Activated CD4-positive, alpha-beta memory T cell treated with anti-CD3 and anti-CD28 coated beads for 36 hours (primary cell): ENCODE results near the gene SCYL1. TPM values are rescaled to one million over a fixed set of nuclear protein-coding genes. Genes with fewer than 3 reads are reported as not detected.

Source experiments
- CTCF ChIA-PET: fragments of 350-600 bp; sonication (Branson Sonifier 250); formaldehyde crosslinking; loops from one replicate; lab custom pipeline; 2021; ENCODE audit warnings: antibody characterized with exemption, inconsistent platforms; lab: Charles Lee
- POLR2A ChIA-PET: fragments of 350-600 bp; sonication (Branson Sonifier 250); formaldehyde crosslinking; loops from one replicate; lab custom pipeline; 2021; ENCODE audit warnings: antibody characterized with exemption; lab: Charles Lee
- DNase-seq: peaks from one replicate; pipeline ENCODE4 v3.0.0-alpha.2; 2020
- H3K27ac Mint-ChIP-seq: one replicate; pipeline ENCODE4 v1.8.0; 2021; ENCODE audit warnings: mixed read lengths
- H3K27me3 Mint-ChIP-seq: one replicate; pipeline ENCODE4 v1.8.0; 2021; ENCODE audit warnings: mixed read lengths
- H3K36me3 Mint-ChIP-seq: one replicate; pipeline ENCODE4 v1.8.0; 2021; ENCODE audit warnings: mixed read lengths
- H3K4me1 Mint-ChIP-seq: one replicate; pipeline ENCODE4 v1.8.0; 2021; ENCODE audit warnings: low read depth, mixed read lengths
- H3K4me3 Mint-ChIP-seq: one replicate; pipeline ENCODE4 v1.8.0; 2021; ENCODE audit warnings: mild to moderate bottlenecking, mixed read lengths
- H3K9me3 Mint-ChIP-seq: one replicate; pipeline ENCODE4 v1.8.0; 2021; ENCODE audit warnings: mixed read lengths
- intact Hi-C: fragments of 100-400 bp; cut with micrococcal nuclease; formaldehyde crosslinking; loops from one replicate; pipeline ENCODE4 v1.15.1; 2023
- total RNA-seq, 2 experiments: library from RNA; stranded (reverse); gene quantifications; one replicate each; pipeline ENCODE4 v1.2.3, GENCODE V29; 2021

SCYL1 gene
- total RNA-seq, 2 experiments from 2014 or later = 67.8 to 69.8 TPM

DNA sequence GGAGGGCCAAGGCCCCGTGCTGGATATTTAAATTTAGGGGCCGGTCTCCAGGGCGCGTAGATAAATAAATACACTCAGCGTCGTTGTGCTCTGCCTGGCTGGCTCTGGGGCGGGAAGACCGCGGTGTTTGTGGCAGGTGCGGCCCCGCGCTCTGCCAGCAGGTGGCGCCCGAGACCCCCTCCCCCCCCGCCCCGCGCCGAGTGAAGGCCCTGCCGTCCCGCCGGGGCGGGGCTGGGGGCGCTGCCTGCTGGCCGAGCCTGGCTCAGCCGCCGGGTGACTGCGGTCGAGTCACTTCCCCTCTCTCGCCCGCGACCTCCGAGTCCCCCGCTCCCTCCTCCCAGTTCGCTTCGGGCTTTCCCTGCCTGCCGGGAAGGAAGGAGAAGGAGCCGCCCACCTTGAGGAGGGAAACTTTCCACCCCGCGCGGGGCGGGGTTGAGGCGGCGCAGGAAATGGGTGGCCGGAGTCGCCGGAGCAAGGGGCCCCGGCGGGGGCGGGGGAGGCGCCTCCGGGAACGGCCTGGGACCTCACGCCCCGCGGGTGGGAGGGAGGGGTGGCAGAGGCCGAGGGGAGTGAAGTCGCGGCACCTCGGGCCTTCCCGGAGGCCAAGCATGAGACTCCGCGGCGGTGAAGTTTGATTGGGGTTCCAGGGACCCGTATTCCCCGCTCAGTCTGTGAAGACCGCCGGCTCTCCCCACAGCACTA is 49.4 kb downstream of the SCYL1 start:
- no peaks in the 10 kb centered on the region for H3K9me3 Mint-ChIP-seq
- peaks cover 50% of the 10 kb centered on the region for H3K4me1 Mint-ChIP-seq
- ChIA-PET POLR2A (interaction anchor here (1.6 to 3.7 kb wide), 6 partner anchors 14 to 151 kb away, joined by 7 to 68 read pairs (median 14); partner anchors contain the start of genes MAP3K11, NEAT1 and PCNX3), CTCF (interaction anchor here (0.7 to 8.9 kb wide), 7 partner anchors 14 to 49 kb away, joined by 3 to 176 read pairs (median 43); partner anchors contain the start of genes KCNK7, MAP3K11, PCNX3 and SCYL1)
- peak overlapping the region; percentile 90 for H3K4me3 Mint-ChIP-seq
- peaks cover 32% of the 10 kb centered on the region for H3K36me3 Mint-ChIP-seq
- DNase-seq = peak; percentile 96
- no peaks in the 10 kb centered on the region for H3K27me3 Mint-ChIP-seq
- intact Hi-C loops = loop anchor here (1.0 to 5.0 kb wide), 7 partner anchors 14 to 285 kb away; partner anchors contain the start of genes CFL1, SIPA1 and SLC25A45
- H3K27ac Mint-ChIP-seq = peak overlapping the region; percentile 93

DNA sequence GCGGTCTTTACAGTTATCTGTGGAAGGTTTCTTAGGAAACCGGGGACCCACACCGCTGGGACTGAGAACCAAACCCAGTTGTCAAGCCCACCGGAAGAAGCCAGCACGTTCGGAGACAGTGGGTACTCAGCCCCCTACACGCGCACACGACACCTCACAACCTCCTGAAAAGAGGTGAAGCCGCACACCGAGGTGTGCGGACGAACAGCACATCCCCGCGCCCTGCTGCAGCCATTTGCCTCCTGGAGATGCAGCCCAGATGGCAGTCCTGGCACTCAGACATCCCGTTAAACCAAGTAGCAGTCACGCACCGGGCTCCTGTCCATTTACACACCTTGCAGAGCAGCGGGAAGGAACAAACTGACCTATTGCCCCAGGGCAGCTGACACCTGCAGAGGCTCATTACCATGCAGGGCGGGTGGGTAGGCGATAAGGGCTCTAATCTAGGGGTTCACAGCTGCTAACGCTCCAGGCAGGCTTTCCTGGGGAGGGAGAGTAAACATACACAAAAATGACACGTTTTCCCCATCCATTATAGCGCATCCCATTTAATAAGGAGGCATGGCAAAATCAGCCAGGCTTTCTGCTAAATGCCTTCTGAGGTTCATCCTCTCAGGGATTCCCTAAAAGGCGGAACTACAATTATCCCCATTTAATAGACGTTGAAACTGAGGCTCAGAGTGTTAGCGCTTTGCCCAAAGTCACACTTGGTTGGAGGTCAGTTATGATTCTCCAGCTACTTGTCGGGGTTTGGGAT is 50.1 kb downstream of the SCYL1 start:
- Mint-ChIP-seq H3K27me3 (no peaks in the 10 kb centered on the region), H3K4me1 (peaks cover 50% of the 10 kb centered on the region), H3K36me3 (peaks cover 40% of the 10 kb centered on the region), H3K4me3 (peak overlapping the region; percentile 90), H3K9me3 (no peaks in the 10 kb centered on the region), H3K27ac (peak overlapping the region; percentile 93)
- no peak for DNase-seq
- POLR2A ChIA-PET = interaction anchor here (0.7 to 3.7 kb wide), 12 partner anchors 9 to 156 kb away, joined by 3 to 68 read pairs (median 4); partner anchors contain the start of genes KCNK7, MAP3K11, NEAT1 and PCNX3
- CTCF ChIA-PET = interaction anchor here (0.9 to 8.9 kb wide), 5 partner anchors 12 to 285 kb away, joined by 3 to 176 read pairs (median 4); partner anchors contain the start of gene MUS81
- intact Hi-C loops = loop anchor here (1.0 to 5.0 kb wide), 8 partner anchors 13 to 284 kb away; partner anchors contain the start of genes CFL1, PCNX3, SIPA1 and SLC25A45

DNA sequence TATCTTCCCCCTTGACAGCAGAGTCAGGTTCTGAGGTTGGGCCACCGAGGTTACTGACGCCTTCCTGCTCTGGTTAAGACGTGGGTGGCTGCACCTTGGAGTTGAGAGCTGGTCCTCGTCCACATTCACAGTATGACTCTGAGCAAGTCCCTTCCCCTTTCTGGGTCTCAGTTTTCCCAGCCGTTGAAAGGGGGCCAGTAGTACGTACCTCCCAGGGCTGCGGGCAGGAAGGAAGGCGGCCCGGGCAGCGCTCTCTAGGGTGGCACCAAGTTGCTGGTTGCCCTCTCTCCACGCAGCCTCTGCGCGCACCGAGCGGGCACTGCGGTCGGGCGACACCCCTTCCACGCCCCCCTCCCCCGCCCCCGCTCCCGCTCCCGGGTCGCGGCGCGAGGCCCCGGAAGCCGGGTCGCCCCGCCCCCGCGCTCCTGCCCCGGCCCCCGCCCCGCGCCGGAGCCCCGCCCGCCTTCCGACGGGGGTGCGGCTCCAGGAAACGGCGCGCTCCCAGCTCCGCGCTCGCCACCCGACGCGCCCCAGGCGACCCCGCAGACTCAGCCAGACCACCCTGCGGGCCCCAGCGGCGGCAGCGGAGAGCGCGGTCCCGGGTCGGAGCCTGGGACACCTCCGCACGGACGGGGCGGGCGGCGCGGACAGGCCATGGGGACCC is 50.8 kb downstream of the SCYL1 start, which contains the start of gene EHBP1L1:
EHBP1L1 (plus strand) TSS at position 486 of the 664 bp plus-strand sequence. CDS start 250 bp downstream, outside the sequence.
- Mint-ChIP-seq H3K36me3 (peaks cover 41% of the 10 kb centered on the region), H3K4me3 (peak within 1 kb of the TSS; percentile 90), H3K27me3 (no peaks in the 10 kb centered on the region), H3K4me1 (peaks cover 47% of the 10 kb centered on the region), H3K27ac (peak within 1 kb of the TSS; percentile 93), H3K9me3 (no peaks in the 10 kb centered on the region)
- intact Hi-C loops = loop anchor here (1.0 to 2.0 kb wide), 4 partner anchors 40 to 283 kb away; partner anchors contain the start of genes CFL1, PCNX3 and SIPA1
- DNase-seq = peak; percentile 87
- CTCF ChIA-PET = interaction anchor here (0.5 to 8.9 kb wide), 6 partner anchors 13 to 284 kb away, joined by 3 to 176 read pairs (median 4); partner anchors contain the start of gene MUS81
- POLR2A ChIA-PET = interaction anchor here (0.7 to 3.7 kb wide), 13 partner anchors 8 to 157 kb away, joined by 3 to 68 read pairs (median 5); partner anchors contain the start of genes KCNK7, MAP3K11, NEAT1 and PCNX3

DNA sequence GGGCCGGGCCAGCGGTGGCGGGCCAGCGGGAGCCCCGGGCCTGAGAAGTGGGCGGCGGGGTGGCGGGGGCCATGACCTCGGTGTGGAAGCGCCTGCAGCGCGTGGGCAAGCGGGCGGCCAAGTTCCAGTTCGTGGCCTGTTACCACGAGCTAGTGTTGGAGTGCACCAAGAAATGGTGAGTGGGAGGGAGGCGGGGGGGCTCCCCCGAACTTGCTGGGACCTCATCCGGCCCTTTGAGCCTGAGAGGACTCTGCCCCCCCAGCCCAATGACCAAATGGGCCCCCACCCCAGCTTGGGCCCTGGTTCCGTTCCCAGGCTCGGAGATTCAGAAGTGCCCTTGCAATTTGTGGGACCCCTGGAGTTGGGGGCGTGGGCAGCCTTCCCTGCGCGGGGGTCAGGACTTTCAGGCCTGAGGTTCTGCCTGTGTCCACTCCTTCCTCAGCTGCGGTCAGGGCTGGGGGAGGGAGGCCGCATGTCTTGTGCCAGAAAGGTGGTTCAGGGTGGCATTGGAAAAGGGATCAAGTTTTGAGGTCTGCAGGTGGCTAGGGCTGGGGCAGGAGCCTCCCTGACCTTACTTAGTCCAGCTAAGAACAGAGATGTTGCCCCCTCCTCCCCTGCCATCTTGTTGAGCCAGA is 51.5 kb downstream of the SCYL1 start:
- peak; percentile 17 for DNase-seq
- H3K9me3 Mint-ChIP-seq = no peaks in the 10 kb centered on the region
- intact Hi-C loops = no loop called here
- H3K27me3 Mint-ChIP-seq = no peaks in the 10 kb centered on the region
- H3K4me1 Mint-ChIP-seq = peaks cover 41% of the 10 kb centered on the region
- H3K4me3 Mint-ChIP-seq = peak overlapping the region; percentile 89
- H3K36me3 Mint-ChIP-seq = peaks cover 41% of the 10 kb centered on the region
- peak overlapping the region; percentile 86 for H3K27ac Mint-ChIP-seq
- ChIA-PET POLR2A (interaction anchor here (1.0 to 3.7 kb wide), 12 partner anchors 11 to 157 kb away, joined by 3 to 68 read pairs (median 5); partner anchors contain the start of genes KCNK7, MAP3K11, PCNX3 and RELA), CTCF (interaction anchor here (6.6 to 8.9 kb wide), 2 partner anchors 14 to 32 kb away, joined by 126 to 176 read pairs; no protein-coding TSS in a partner anchor)

DNA sequence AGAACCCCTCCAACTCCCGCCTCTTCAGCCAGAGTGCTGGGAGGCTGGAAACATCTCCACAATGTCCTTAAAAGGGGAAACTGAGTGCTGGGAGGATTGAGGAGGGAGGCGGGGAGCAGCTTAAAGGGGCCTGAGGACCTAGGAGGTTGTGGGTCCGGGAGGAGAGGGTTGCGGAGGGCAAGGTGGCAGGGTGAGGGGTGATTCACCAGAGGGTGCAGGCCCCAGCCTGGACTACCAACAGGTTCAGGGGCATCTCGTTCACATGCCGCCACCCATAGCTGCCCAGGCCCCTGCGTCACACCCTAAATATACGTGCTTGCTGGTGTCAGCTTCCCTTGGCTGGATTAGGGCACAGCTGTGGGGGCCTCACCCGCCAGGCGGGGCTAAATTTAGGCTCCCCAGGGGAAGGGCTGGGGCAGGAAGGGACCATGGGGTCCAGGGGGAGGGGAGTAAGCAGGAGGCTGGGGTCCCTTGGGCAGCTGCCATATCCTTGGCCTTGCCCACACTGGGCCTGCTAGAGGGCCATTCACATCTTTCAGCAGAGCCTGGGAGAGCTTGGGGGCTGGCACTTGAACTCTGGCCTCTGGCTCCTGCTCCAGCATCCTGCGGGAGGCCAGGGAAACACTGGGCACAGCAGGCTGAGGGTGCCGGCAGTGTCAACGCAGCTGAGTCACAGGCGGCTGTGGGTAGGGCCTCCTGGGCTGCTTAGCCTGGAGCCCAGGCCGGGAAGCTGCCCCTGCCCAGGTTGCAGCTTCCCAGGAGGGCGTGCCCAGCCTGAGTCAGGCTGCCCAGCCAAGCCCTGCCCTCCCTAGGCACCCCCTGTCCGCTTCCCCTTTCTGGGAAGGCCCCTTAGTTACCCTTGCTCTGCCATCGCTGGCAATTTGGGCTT is 52.2 kb downstream of the SCYL1 start:
- POLR2A ChIA-PET = interaction anchor here (1.1 to 3.7 kb wide), 9 partner anchors 11 to 158 kb away, joined by 3 to 68 read pairs (median 5); partner anchors contain the start of genes KCNK7, MAP3K11, PCNX3 and RELA
- peak overlapping the region; percentile 86 for H3K27ac Mint-ChIP-seq
- no peaks in the 10 kb centered on the region for H3K9me3 Mint-ChIP-seq
- CTCF ChIA-PET = interaction anchor here (6.6 to 8.9 kb wide), 2 partner anchors 13 to 33 kb away, joined by 126 to 176 read pairs; no protein-coding TSS in a partner anchor
- DNase-seq = peak; percentile 69
- peaks cover 33% of the 10 kb centered on the region for H3K4me1 Mint-ChIP-seq
- intact Hi-C loops = no loop called here
- H3K4me3 Mint-ChIP-seq = peak overlapping the region; percentile 89
- peaks cover 43% of the 10 kb centered on the region for H3K36me3 Mint-ChIP-seq
- no peaks in the 10 kb centered on the region for H3K27me3 Mint-ChIP-seq

DNA sequence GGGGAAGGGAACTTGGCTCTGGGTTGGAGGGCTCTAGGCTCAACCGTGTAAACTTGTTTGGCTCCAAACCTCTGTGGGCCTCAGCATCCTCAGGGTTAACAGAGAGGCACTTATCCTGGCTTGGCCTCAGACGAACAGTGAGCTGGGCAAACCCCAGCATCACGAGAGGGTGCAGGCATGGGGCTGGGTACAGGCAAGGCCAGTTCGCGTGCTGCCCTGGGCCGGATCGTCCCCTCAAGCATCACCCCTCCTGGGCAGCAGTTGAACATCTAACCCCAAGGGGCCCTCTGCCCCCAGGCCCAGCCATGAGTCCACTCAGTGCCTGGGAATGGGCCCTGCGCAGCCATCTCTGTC is 52.9 kb downstream of the SCYL1 start:
- Mint-ChIP-seq H3K4me3 (peak overlapping the region; percentile 89), H3K36me3 (peaks cover 46% of the 10 kb centered on the region), H3K9me3 (no peaks in the 10 kb centered on the region), H3K27ac (peak overlapping the region; percentile 54), H3K4me1 (peaks cover 31% of the 10 kb centered on the region), H3K27me3 (no peaks in the 10 kb centered on the region)
- DNase-seq = no peak
- POLR2A ChIA-PET = interaction anchor here (1.2 to 3.7 kb wide), 5 partner anchors 10 to 159 kb away, joined by 4 to 68 read pairs (median 10); partner anchors contain the start of genes KCNK7 and RELA
- CTCF ChIA-PET = interaction anchor here (6.6 to 8.9 kb wide), 2 partner anchors 12 to 34 kb away, joined by 126 to 176 read pairs; no protein-coding TSS in a partner anchor
- intact Hi-C loops = no loop called here

DNA sequence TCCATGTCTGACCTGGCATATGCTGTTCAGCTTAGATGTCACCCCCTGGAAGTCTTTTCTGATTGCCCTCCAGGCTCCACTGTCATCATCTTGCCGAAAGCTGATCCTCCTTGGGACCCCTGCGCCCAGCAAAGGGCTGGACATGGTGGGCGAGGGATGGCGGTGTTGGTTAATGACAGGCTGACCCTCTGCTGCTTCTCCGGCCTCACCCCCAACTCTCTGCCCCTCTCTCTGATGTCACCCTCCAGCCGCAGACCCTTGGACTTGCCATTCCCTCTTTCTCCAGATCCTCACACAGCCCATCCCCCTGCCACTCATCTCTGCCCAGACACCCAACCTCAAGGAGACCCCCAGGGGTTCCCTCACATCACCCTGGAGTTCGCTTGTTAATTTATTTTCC is 53.3 kb downstream of the SCYL1 start:
- DNase-seq = no peak
- Mint-ChIP-seq H3K27me3 (no peaks in the 10 kb centered on the region), H3K27ac (peak overlapping the region; percentile 64), H3K4me1 (peaks cover 29% of the 10 kb centered on the region), H3K9me3 (no peaks in the 10 kb centered on the region), H3K4me3 (peak overlapping the region; percentile 89), H3K36me3 (peaks cover 46% of the 10 kb centered on the region)
- intact Hi-C loops = no loop called here
- POLR2A ChIA-PET = interaction anchor here (1.3 to 3.7 kb wide), 3 partner anchors 10 to 159 kb away, joined by 4 to 68 read pairs (median 10); no protein-coding TSS in a partner anchor
- CTCF ChIA-PET = interaction anchor here (6.6 to 8.9 kb wide), 2 partner anchors 12 to 34 kb away, joined by 126 to 176 read pairs; no protein-coding TSS in a partner anchor

DNA sequence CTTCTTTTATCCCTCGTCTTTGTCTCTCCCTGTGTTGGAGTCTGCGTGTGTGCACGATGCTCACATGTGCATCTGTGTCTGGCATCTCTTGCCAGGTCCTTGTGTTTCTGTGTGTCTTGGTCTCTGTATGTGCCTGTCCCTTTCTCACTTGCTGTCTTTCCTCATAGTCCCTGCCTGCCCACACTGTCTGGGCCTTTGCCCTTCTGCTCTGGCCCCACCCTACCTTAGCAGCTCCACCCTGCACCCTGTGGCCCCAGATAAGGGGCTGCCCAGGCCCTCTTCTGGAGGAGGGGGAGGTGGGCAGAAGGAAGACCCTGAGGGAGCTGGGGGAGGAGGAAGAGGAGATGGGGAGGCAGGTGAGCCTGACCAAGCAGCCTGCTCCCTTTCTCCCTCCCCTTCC is 53.8 kb downstream of the SCYL1 start:
- POLR2A ChIA-PET = no interaction called here
- Mint-ChIP-seq H3K9me3 (no peaks in the 10 kb centered on the region), H3K27me3 (no peaks in the 10 kb centered on the region), H3K4me1 (peaks cover 24% of the 10 kb centered on the region), H3K4me3 (peak overlapping the region; percentile 89), H3K36me3 (peaks cover 44% of the 10 kb centered on the region), H3K27ac (peak overlapping the region; percentile 64)
- no peak for DNase-seq
- intact Hi-C loops = no loop called here
- CTCF ChIA-PET = interaction anchor here (6.6 kb wide), 1 partner anchor 11 kb away, joined by 126 read pairs; no protein-coding TSS in a partner anchor

DNA sequence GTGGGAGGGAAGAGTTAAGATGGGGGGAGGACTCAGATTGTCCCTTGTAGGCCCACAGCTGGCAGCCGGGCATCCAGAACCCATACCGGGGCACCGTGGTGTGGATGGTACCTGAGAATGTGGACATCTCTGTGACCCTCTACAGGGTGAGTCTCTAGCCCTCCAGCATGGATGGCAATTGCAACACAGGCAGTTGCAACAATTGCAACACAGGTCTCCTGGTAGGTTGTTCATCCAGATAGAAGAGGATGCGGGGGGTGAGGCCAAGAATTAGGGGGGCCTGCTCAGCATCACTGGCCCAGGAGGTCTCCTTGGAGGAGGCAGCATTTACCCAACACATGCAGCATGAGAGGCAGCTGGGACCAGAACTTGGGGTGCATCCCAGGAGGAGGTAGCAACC is 54.4 kb downstream of the SCYL1 start:
- no peak overlapping the region for H3K27ac Mint-ChIP-seq

More for the DNA sequence above, 54.4 kb downstream of the SCYL1 start:
- peaks cover 43% of the 10 kb centered on the region for H3K36me3 Mint-ChIP-seq
- DNase-seq = no peak
- ChIA-PET POLR2A (no interaction called here), CTCF (interaction anchor here (6.6 kb wide), 1 partner anchor 11 kb away, joined by 126 read pairs; no protein-coding TSS in a partner anchor)
- intact Hi-C loops = no loop called here
- no peaks in the 10 kb centered on the region for H3K9me3 Mint-ChIP-seq
- H3K27me3 Mint-ChIP-seq = no peaks in the 10 kb centered on the region
- peaks cover 22% of the 10 kb centered on the region for H3K4me1 Mint-ChIP-seq
- H3K4me3 Mint-ChIP-seq = no peak overlapping the region
